CD4-positive, alpha-beta memory T cell (primary cell): ENCODE measurements around the gene DNM1. TPM values are rescaled to one million over a fixed set of nuclear protein-coding genes. Genes with fewer than 3 reads are reported as not detected.

Source experiments
- CTCF ChIA-PET: fragments of 350-600 bp; sonication (Branson Sonifier 250); formaldehyde crosslinking; loops from one replicate; lab custom pipeline; 2021; ENCODE audit warnings: inconsistent platforms; ENCODE audit not compliant: partially characterized antibody; lab: Charles Lee
- POLR2A ChIA-PET: fragments of 350-600 bp; sonication (Branson Sonifier 250); formaldehyde crosslinking; loops from one replicate; lab custom pipeline; 2021; ENCODE audit not compliant: partially characterized antibody; lab: Charles Lee
- DNase-seq, 5 donors: peaks; one replicate each; pipeline versions ENCODE4 v3.0.0 to v3.0.0-alpha.2; 2020 to 2022; ENCODE audit warnings: mixed read lengths in 1 of 5
- H3K27ac ChIP-seq: one replicate; pipeline ENCODE4 v1.7.0; 2013; ENCODE audit warnings: low read depth, low read length
- H3K27me3 ChIP-seq: 2 replicates; pipeline ENCODE4 v1.7.0; 2013; ENCODE audit warnings: mild to moderate bottlenecking, low read length, moderate library complexity; ENCODE audit not compliant: insufficient read depth
- H3K36me3 ChIP-seq: 2 replicates; pipeline ENCODE4 v1.7.0; 2013; ENCODE audit warnings: mild to moderate bottlenecking, low read length, moderate library complexity; ENCODE audit not compliant: insufficient read depth
- H3K4me1 ChIP-seq: 2 replicates; pipeline ENCODE4 v1.7.0; 2013; ENCODE audit warnings: mild to moderate bottlenecking, low read length, moderate library complexity; ENCODE audit not compliant: insufficient read depth
- H3K4me3 ChIP-seq, 2 donors: one replicate each; pipeline ENCODE4 v1.7.0; 2013; ENCODE audit warnings: low read length in 2 of 2, mild to moderate bottlenecking in 1 of 2
- H3K9me3 ChIP-seq, 2 donors: one replicate each; pipeline ENCODE4 v1.7.0; 2013; ENCODE audit warnings: low read length in 2 of 2, control low read depth in 1 of 2; ENCODE audit not compliant: control insufficient read depth in 1 of 2
- H3K27ac Mint-ChIP-seq, 7 donors: one replicate each; pipeline ENCODE4 v1.8.0; 2020 to 2021; ENCODE audit warnings: mixed read lengths in 7 of 7, mild to moderate bottlenecking in 6 of 7, inconsistent platforms in 3 of 7, moderate library complexity in 3 of 7
- H3K27me3 Mint-ChIP-seq, 2 donors: one replicate each; pipeline ENCODE4 v1.8.0; 2020 to 2021; ENCODE audit warnings: mixed read lengths in 2 of 2
- H3K36me3 Mint-ChIP-seq, 2 donors: one replicate each; pipeline ENCODE4 v1.8.0; 2020 to 2021; ENCODE audit warnings: mixed read lengths in 2 of 2, inconsistent platforms in 1 of 2, mild to moderate bottlenecking in 1 of 2
- H3K4me1 Mint-ChIP-seq, 4 donors: one replicate each; pipeline ENCODE4 v1.8.0; 2020 to 2021; ENCODE audit warnings: mixed read lengths in 4 of 4, mild to moderate bottlenecking in 1 of 4
- H3K4me3 Mint-ChIP-seq, 8 donors: one replicate each; pipeline ENCODE4 v1.8.0; 2020 to 2021; ENCODE audit warnings: mixed read lengths in 8 of 8, mild to moderate bottlenecking in 7 of 8, moderate library complexity in 6 of 8, inconsistent platforms in 3 of 8
- H3K9me3 Mint-ChIP-seq, 8 donors: one replicate each; pipeline ENCODE4 v1.8.0; 2020 to 2021; ENCODE audit warnings: mixed read lengths in 8 of 8, mild to moderate bottlenecking in 5 of 8, inconsistent platforms in 3 of 8, moderate library complexity in 1 of 8
- intact Hi-C: fragments of 100-400 bp; cut with micrococcal nuclease; formaldehyde crosslinking; loops from one replicate; pipeline ENCODE4 v1.15.1; 2023
- polyA plus RNA-seq, 2 donors: library from polyadenylated mRNA; unstranded; fragments of 300-500 nt; fragmentation: Illumina TruSeq; gene quantifications; one replicate each; pipeline ENCODE4 v1.2.3, GENCODE V29; 2021
- total RNA-seq, 2 experiments: library from RNA; stranded (reverse); gene quantifications; one replicate each; pipeline ENCODE4 v1.2.3, GENCODE V29; 2021

Gene DNM1
- total and polyA plus RNA-seq, 4 experiments from 2014 or later, result 1.4 to 2.2 TPM; not detected in 2

GRCh38 chr9:128193469-128194096 lies 9.6 kb upstream of the DNM1 start:
- ChIA-PET CTCF (interaction anchor here (0.6 to 2.1 kb wide), 5 partner anchors 16 to 248 kb away, joined by 3 to 7 read pairs (median 6); no protein-coding TSS in a partner anchor), POLR2A (interaction anchor here (1.3 to 1.8 kb wide), 4 partner anchors 8 to 57 kb away, joined by 4 to 5 read pairs (median 5); no protein-coding TSS in a partner anchor)
- Mint-ChIP-seq H3K36me3 (peaks cover 10 to 11% of the 10 kb centered on the region in 2 donors), H3K27me3 (no peaks in the 10 kb centered on the region), H3K4me1 (peaks cover 13 to 27% (median 21%) of the 10 kb centered on the region in 4 donors), H3K9me3 (peaks cover 0 to 3% (median 0%) of the 10 kb centered on the region in 8 donors), H3K4me3 (peak overlapping the region in 3 of 8 donors; percentile 20 to 71 (median 21)), H3K27ac (no peak overlapping the region)
- Histone ChIP-seq H3K4me3 (no peak overlapping the region), H3K4me1 (peaks cover 18% of the 10 kb centered on the region), H3K36me3 (peaks cover 4% of the 10 kb centered on the region), H3K27me3 (no peaks in the 10 kb centered on the region), H3K27ac (no peak overlapping the region), H3K9me3 (no peaks in the 10 kb centered on the region)
- DNase-seq, result no peak
- intact Hi-C loops, result loop anchor here (1.0 kb wide), 1 partner anchor 148 kb away; no protein-coding TSS in a partner anchor

DNA sequence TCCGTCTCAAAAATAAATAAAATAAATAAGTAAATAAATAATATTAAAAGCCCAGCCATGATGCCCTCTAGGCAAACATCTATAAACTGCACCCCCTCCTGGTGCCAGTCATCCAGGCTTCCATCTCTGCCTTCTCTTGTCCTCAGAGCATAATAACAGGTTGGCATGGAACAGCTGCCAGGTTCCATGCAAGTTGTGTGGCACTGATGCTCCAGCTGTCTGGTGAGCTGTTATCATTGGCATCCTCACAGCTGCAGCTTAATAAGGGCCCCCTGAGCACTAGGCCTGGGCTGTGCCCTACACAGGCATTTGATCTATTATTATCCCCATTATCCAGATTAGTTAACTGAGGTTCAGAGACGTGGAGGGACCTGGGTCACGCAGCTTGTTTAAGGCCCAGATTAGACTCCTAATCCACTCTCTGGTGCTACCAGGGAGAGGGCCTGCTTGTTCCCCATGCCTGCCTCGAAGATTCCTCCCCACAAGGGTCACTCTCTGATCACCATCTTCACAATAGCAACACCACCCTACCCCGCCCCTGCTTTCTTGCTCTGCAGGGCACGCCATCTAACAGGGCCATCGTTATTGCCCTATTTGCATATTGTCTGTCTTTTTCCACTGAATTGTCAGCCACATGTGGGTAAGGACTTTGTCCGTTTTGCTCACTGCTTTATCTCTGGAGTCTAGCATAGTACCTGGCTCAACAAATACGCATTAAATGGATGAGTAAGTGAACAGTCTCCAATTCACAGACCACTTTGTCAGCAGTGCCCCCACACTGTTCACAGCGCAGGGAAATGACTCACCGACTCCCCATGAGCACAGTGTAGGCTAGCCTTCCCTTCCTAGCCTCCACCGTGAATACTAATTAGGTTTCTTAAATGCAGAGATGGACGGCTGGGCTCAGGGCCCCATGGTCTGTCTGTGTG lies 1.5 kb upstream of the DNM1 start:
- ChIA-PET POLR2A (interaction anchor here (0.6 to 1.8 kb wide), 3 partner anchors 9 to 1588 kb away, joined by 3 to 5 read pairs (median 4); partner anchors contain the start of gene CIZ1), CTCF (no interaction called here)
- Mint-ChIP-seq H3K36me3 (no peaks in the 10 kb centered on the region), H3K4me1 (peaks cover 0 to 13% (median 6%) of the 10 kb centered on the region in 4 donors), H3K9me3 (no peaks in the 10 kb centered on the region), H3K27ac (no peak overlapping the region), H3K27me3 (peaks cover 2 to 4% of the 10 kb centered on the region in 2 donors), H3K4me3 (peak overlapping the region in 2 of 8 donors; percentile 25 to 73)
- intact Hi-C loops, result no loop called here
- no peak for DNase-seq
- Histone ChIP-seq H3K4me1 (peaks cover 13% of the 10 kb centered on the region), H3K27me3 (no peaks in the 10 kb centered on the region), H3K9me3 (no peaks in the 10 kb centered on the region), H3K4me3 (no peak overlapping the region), H3K36me3 (no peaks in the 10 kb centered on the region), H3K27ac (no peak overlapping the region)

DNA sequence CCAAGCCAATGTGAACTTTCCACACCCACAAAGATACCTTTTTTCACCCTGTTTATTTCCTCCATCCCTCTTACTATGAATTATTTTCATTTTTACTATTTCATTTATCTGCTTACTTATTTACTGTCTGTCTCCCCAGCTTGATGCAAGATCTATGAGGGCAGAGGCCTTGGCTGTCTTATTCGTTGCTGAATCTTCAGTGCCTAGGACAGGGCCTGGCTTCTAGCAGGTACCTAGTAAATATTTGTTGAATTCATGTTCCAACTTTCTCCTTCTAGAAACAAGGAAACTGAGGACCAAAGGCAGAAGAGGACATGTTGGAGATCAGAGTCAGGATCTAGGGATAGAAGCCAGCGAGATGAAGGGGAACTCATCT lies 543 bp upstream of the DNM1 start:
- ChIA-PET POLR2A (interaction anchor here (0.6 to 1.8 kb wide), 2 partner anchors 10 to 1587 kb away, joined by 3 to 5 read pairs; no protein-coding TSS in a partner anchor), CTCF (no interaction called here)
- H3K27me3 Mint-ChIP-seq, result peaks cover 4% of the 10 kb centered on the region in 2 donors

DNA sequence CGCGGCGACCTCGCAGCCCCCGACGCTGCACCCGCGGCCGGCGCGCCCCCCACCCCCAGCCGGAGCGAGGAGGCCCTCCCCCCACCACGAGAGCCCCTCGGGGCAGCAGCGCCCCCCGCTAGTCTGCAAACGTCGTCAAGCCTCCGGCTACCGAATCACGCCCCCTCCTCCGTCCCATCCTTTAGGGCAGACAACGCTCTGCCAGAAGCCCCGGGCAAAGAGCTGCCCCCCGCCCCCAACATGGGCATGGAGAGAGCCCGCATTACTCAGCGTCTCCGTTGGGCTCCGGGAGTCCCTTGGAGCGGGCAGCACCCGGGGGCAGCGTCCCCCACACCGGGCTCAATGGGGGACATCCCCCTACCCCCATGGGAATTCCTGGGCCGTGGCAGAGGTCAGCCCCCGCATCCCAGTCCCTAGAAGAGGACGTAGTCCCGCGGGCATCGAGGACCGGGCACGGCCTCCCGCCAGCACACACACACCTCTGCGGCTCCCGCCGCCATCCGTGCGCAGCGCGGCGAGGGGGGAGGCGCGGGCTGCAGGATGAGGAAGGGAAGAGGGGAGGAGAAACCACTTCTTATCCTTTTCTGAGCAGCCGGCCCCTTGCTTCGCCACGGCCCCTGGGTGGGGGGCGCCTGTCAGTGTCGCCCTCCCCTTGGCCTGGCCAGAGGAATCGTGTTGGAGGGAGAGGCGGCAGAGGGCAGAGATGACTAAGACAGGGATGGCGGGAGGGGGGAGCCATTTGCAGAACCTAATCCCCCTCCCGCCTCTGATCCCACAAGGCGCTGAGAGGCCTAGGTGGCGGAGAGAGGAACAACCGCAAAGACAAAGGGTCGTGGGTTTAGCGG lies 750 bp downstream of the DNM1 start:
- ChIA-PET CTCF (interaction anchor here (0.6 kb wide), 1 partner anchor 27 kb away, joined by 6 read pairs; no protein-coding TSS in a partner anchor), POLR2A (interaction anchor here (1.0 to 1.1 kb wide), 2 partner anchors 13 to 46 kb away, joined by 3 to 6 read pairs; partner anchors contain the start of gene CIZ1)
- Histone ChIP-seq H3K4me1 (peaks cover 13% of the 10 kb centered on the region), H3K27ac (no peak overlapping the region), H3K27me3 (no peaks in the 10 kb centered on the region), H3K9me3 (no peaks in the 10 kb centered on the region), H3K36me3 (no peaks in the 10 kb centered on the region), H3K4me3 (peak overlapping the region; percentile 58 to 60)
- intact Hi-C loops, result loop anchor here (1.0 kb wide), 4 partner anchors 13 to 46 kb away; partner anchors contain the start of genes BBLN and CIZ1
- H3K27ac Mint-ChIP-seq, result peak overlapping the region in 2 of 7 donors; percentile 23 to 31
- peak overlapping the region; percentile 35 to 78 (median 60) for H3K4me3 Mint-ChIP-seq
- peaks cover 4% of the 10 kb centered on the region in 2 donors for H3K27me3 Mint-ChIP-seq
- H3K4me1 Mint-ChIP-seq, result peaks cover 0 to 13% (median 6%) of the 10 kb centered on the region in 4 donors
- H3K9me3 Mint-ChIP-seq, result no peaks in the 10 kb centered on the region
- peak in 3 of 5 donors; percentile 22 to 27 (median 24) for DNase-seq
- no peaks in the 10 kb centered on the region for H3K36me3 Mint-ChIP-seq

More for the DNA sequence above, 543 bp upstream of the DNM1 start:
- H3K4me1 Mint-ChIP-seq, result peaks cover 0 to 13% (median 6%) of the 10 kb centered on the region in 4 donors
- Histone ChIP-seq H3K9me3 (no peaks in the 10 kb centered on the region), H3K4me3 (peak overlapping the region in 1 of 2 donors; percentile 60), H3K27ac (no peak overlapping the region), H3K4me1 (peaks cover 13% of the 10 kb centered on the region), H3K27me3 (no peaks in the 10 kb centered on the region), H3K36me3 (no peaks in the 10 kb centered on the region)
- intact Hi-C loops, result loop anchor here (1.0 kb wide), 4 partner anchors 11 to 48 kb away; partner anchors contain the start of genes BBLN and CIZ1
- no peaks in the 10 kb centered on the region for H3K9me3 Mint-ChIP-seq
- no peak for DNase-seq
- no peaks in the 10 kb centered on the region for H3K36me3 Mint-ChIP-seq
- H3K27ac Mint-ChIP-seq, result peak overlapping the region; percentile 53 to 94 (median 68)
- peak overlapping the region; percentile 72 to 83 (median 80) for H3K4me3 Mint-ChIP-seq

GRCh38 chr9:128204858-128205257 lies 1.7 kb downstream of the DNM1 start:
- no peak overlapping the region for H3K4me3 ChIP-seq
- Mint-ChIP-seq H3K27ac (no peak overlapping the region), H3K27me3 (peaks cover 4% of the 10 kb centered on the region in 2 donors), H3K9me3 (no peaks in the 10 kb centered on the region), H3K4me1 (peaks cover 0 to 13% (median 6%) of the 10 kb centered on the region in 4 donors), H3K36me3 (no peaks in the 10 kb centered on the region), H3K4me3 (peak overlapping the region in 4 of 8 donors; percentile 46 to 78 (median 64))
- no peak for DNase-seq
- H3K4me1 ChIP-seq, result peaks cover 13% of the 10 kb centered on the region
- H3K9me3 ChIP-seq, result no peaks in the 10 kb centered on the region
- intact Hi-C loops, result no loop called here
- CTCF ChIA-PET, result no interaction called here
- no peak overlapping the region for H3K27ac ChIP-seq
- no peaks in the 10 kb centered on the region for H3K27me3 ChIP-seq
- POLR2A ChIA-PET, result no interaction called here
- no peaks in the 10 kb centered on the region for H3K36me3 ChIP-seq

GRCh38 chr9:128205296-128205944 lies 2.2 kb downstream of the DNM1 start:
- Histone ChIP-seq H3K27me3 (no peaks in the 10 kb centered on the region), H3K36me3 (no peaks in the 10 kb centered on the region), H3K9me3 (no peaks in the 10 kb centered on the region), H3K27ac (no peak overlapping the region), H3K4me3 (no peak overlapping the region), H3K4me1 (peaks cover 13% of the 10 kb centered on the region)
- H3K4me3 Mint-ChIP-seq, result peak overlapping the region in 1 of 8 donors; percentile 70
- intact Hi-C loops, result no loop called here
- no peaks in the 10 kb centered on the region for H3K9me3 Mint-ChIP-seq
- H3K27ac Mint-ChIP-seq, result no peak overlapping the region
- H3K36me3 Mint-ChIP-seq, result no peaks in the 10 kb centered on the region
- ChIA-PET POLR2A (no interaction called here), CTCF (no interaction called here)
- H3K27me3 Mint-ChIP-seq, result peaks cover 4% of the 10 kb centered on the region in 2 donors
- no peak for DNase-seq
- peaks cover 0 to 13% (median 6%) of the 10 kb centered on the region in 4 donors for H3K4me1 Mint-ChIP-seq
